ENCODE results near the gene GALNT3. TPM values are rescaled to one million over a fixed set of nuclear protein-coding genes. Genes with fewer than 3 reads are reported as not detected.

GALNT3 gene
- total RNA-seq, result 1 to 10 TPM; 3.5 TPM

DNA sequence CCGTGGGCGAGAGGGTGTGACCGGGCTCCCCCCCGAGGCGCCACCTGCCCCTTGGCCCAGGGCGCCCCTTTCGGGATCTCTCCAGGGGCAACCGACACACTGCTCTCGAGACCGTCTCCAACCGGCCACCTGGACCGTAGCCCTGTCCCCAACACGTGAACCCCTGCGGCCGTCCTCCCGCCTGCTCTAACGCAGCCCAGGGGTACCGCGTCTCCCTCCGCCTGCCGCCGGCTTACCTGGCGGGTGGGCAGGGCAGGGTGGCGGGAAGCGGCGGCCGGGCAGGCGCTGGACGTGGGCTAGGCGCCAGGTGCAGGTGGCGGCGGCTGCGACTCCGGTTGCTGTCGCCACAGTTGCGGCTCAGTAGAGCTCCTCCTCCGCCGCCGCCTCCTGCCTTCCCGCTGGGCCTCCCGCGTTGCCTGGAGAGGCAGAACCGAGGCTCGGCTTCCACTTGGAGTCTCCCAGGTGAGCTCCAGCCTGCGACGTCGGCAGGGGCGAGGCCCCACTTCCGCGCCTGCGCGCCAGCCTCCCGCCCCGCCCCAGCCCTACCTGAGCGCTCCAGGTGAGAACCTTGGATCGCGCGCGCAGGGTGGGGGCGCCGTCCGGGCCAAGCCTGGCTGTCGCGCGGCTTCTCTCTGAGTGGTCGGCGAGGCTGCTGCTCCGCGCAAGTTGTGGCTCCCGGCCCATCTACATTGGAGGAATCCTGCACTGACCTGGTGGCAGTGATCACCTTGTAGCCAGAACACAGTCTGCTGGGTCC is at the start of gene GALNT3:
Gene GALNT3, minus strand, starts transcription at position 469 of the 757 bp plus-strand sequence. CDS start 23,547 bp downstream, outside the sequence.
- TF ChIP-seq, protein P1, sequence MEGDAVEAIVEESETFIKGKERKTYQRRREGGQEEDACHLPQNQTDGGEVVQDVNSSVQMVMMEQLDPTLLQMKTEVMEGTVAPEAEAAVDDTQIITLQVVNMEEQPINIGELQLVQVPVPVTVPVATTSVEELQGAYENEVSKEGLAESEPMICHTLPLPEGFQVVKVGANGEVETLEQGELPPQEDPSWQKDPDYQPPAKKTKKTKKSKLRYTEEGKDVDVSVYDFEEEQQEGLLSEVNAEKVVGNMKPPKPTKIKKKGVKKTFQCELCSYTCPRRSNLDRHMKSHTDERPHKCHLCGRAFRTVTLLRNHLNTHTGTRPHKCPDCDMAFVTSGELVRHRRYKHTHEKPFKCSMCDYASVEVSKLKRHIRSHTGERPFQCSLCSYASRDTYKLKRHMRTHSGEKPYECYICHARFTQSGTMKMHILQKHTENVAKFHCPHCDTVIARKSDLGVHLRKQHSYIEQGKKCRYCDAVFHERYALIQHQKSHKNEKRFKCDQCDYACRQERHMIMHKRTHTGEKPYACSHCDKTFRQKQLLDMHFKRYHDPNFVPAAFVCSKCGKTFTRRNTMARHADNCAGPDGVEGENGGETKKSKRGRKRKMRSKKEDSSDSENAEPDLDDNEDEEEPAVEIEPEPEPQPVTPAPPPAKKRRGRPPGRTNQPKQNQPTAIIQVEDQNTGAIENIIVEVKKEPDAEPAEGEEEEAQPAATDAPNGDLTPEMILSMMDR (IDR thresholded peaks at IDR 0.05), result no peak
- Histone ChIP-seq H3K9me3 (no peaks in the 10 kb centered on the region), H3K27me3 (replicated peaks; ENCODE audit: insufficient read depth) (no peaks in the 10 kb centered on the region), H3K36me3 (no peaks in the 10 kb centered on the region), H3K27ac (no peak within 1 kb of the TSS), H3K4me3 (peak within 1 kb of the TSS; percentile 77), H3K4me1 (ENCODE audit: control insufficient read depth in 1 of 2, low read depth in 2 of 2) (peaks cover 4 to 18% of the 10 kb centered on the region in 2 donors)
- no peak for DNase-seq (ENCODE audit: low spot score)
- ATAC-seq (ENCODE audit: insufficient number of reproducible peaks, low FRiP score, low read depth), result no peak

DNA sequence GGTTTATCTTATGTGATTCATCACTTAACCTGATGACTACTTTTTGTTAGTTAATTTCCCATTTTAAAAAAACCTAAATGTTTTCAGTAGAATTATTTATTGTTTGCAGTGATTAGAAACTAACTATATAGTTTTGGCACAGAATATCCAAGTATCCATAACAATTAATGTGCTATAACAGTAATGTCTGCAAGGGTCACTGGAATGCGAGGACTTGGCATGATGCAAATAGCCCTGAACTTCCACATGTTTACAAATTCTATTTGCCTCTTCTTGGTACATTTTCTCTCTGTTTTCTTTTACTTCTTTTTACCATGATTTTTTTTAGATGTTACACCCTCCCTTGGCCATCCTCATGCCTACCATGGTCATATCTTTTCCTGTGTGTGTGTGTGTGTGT is 49.3 kb upstream of the GALNT3 start:
- H3K4me1 ChIP-seq (ENCODE audit: control insufficient read depth in 1 of 2, low read depth in 2 of 2), result no peaks in the 10 kb centered on the region
- H3K9me3 ChIP-seq, result no peaks in the 10 kb centered on the region
- H3K4me3 ChIP-seq, result no peak overlapping the region
- no peak overlapping the region for H3K27ac ChIP-seq
- TF ChIP-seq, protein P1 (IDR thresholded peaks at IDR 0.05), result no peak
- no peaks in the 10 kb centered on the region for H3K36me3 ChIP-seq
- ATAC-seq (ENCODE audit: insufficient number of reproducible peaks, low FRiP score, low read depth), result no peak
- no peaks in the 10 kb centered on the region for H3K27me3 ChIP-seq (replicated peaks; ENCODE audit: insufficient read depth)
- no peak for DNase-seq (ENCODE audit: low spot score)

DNA sequence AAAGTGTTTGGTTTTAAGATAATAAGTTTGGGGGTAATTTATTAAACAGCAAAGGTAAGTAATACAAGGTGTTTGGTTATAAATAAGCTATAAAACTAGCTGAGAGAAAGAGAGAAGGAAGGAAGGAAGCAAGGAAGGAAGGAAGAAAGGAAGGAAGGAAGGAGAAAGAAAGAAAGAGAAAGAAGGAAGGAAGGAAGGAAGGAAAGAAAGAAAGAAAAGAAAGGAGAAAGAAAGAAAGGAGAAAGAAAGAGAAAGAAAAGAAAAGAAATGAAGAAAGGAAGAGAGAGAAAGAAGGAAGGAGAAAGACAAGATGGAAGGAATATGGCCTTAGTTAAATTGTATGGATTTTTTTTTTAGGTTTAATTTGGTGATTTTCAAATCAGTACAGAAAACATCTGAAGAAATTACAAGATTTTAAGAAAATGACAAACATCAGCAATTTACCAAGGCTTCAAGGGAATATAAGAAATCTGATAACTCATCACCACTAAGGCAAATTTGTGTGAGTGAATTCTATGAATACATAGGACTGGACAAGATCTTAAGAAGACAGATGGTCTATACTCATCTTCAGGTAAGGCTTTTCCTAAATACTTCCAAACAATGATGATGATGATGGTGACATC is 46.4 kb upstream of the GALNT3 start:
- H3K4me3 ChIP-seq, result no peak overlapping the region
- no peak overlapping the region for H3K27ac ChIP-seq
- H3K4me1 ChIP-seq (ENCODE audit: control insufficient read depth in 1 of 2, low read depth in 2 of 2), result peaks cover 0 to 12% of the 10 kb centered on the region in 2 donors
- no peaks in the 10 kb centered on the region for H3K36me3 ChIP-seq
- H3K27me3 ChIP-seq (replicated peaks; ENCODE audit: insufficient read depth), result no peaks in the 10 kb centered on the region
- ATAC-seq (ENCODE audit: insufficient number of reproducible peaks, low FRiP score, low read depth) (no peak), DNase-seq (ENCODE audit: low spot score) (no peak)
- no peaks in the 10 kb centered on the region for H3K9me3 ChIP-seq
- TF ChIP-seq, protein P1 (IDR thresholded peaks at IDR 0.05), result no peak

- H3K4me3 ChIP-seq, result no peak overlapping the region
These were observed 45.6 kb upstream of the GALNT3 start for GRCh38 chr2:165839610-165840009.

GRCh38 chr2:165837122-165837521 is 43.1 kb upstream of the GALNT3 start:
- H3K27ac ChIP-seq, result no peak overlapping the region
- DNase-seq (ENCODE audit: low spot score), result no peak
- no peaks in the 10 kb centered on the region for H3K9me3 ChIP-seq
- no peaks in the 10 kb centered on the region for H3K27me3 ChIP-seq (replicated peaks; ENCODE audit: insufficient read depth)
- TF ChIP-seq, protein P1 (IDR thresholded peaks at IDR 0.05), result no peak
- peaks cover 0 to 12% of the 10 kb centered on the region in 2 donors for H3K4me1 ChIP-seq (ENCODE audit: control insufficient read depth in 1 of 2, low read depth in 2 of 2)
- no peaks in the 10 kb centered on the region for H3K36me3 ChIP-seq
- H3K4me3 ChIP-seq, result no peak overlapping the region
- ATAC-seq (ENCODE audit: insufficient number of reproducible peaks, low FRiP score, low read depth), result no peak

More at GRCh38 chr2:165839610-165840009, 45.6 kb upstream of the GALNT3 start:
- H3K4me1 ChIP-seq (ENCODE audit: control insufficient read depth in 1 of 2, low read depth in 2 of 2), result peaks cover 0 to 12% of the 10 kb centered on the region in 2 donors
- DNase-seq (ENCODE audit: low spot score) (no peak), ATAC-seq (ENCODE audit: insufficient number of reproducible peaks, low FRiP score, low read depth) (no peak)
- no peak overlapping the region for H3K27ac ChIP-seq
- H3K9me3 ChIP-seq, result no peaks in the 10 kb centered on the region
- no peaks in the 10 kb centered on the region for H3K27me3 ChIP-seq (replicated peaks; ENCODE audit: insufficient read depth)
- TF ChIP-seq, protein P1 (IDR thresholded peaks at IDR 0.05), result no peak
- no peaks in the 10 kb centered on the region for H3K36me3 ChIP-seq

Data from thoracic aorta (tissue), 2 donors.